ENCODE measurements around the gene FIBCD1.

The FIBCD1 gene

GRCh38 chr9:130933114-130934046 is 5.7 kb downstream of the FIBCD1 start:
- no peak overlapping the region for H3K27ac ChIP-seq
- TF ChIP-seq, protein P1, sequence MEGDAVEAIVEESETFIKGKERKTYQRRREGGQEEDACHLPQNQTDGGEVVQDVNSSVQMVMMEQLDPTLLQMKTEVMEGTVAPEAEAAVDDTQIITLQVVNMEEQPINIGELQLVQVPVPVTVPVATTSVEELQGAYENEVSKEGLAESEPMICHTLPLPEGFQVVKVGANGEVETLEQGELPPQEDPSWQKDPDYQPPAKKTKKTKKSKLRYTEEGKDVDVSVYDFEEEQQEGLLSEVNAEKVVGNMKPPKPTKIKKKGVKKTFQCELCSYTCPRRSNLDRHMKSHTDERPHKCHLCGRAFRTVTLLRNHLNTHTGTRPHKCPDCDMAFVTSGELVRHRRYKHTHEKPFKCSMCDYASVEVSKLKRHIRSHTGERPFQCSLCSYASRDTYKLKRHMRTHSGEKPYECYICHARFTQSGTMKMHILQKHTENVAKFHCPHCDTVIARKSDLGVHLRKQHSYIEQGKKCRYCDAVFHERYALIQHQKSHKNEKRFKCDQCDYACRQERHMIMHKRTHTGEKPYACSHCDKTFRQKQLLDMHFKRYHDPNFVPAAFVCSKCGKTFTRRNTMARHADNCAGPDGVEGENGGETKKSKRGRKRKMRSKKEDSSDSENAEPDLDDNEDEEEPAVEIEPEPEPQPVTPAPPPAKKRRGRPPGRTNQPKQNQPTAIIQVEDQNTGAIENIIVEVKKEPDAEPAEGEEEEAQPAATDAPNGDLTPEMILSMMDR (conservative IDR thresholded peaks at IDR 0.05), result no peak
- no peak for TF ChIP-seq ZFX (IDR thresholded peaks at IDR 0.05)

DNA sequence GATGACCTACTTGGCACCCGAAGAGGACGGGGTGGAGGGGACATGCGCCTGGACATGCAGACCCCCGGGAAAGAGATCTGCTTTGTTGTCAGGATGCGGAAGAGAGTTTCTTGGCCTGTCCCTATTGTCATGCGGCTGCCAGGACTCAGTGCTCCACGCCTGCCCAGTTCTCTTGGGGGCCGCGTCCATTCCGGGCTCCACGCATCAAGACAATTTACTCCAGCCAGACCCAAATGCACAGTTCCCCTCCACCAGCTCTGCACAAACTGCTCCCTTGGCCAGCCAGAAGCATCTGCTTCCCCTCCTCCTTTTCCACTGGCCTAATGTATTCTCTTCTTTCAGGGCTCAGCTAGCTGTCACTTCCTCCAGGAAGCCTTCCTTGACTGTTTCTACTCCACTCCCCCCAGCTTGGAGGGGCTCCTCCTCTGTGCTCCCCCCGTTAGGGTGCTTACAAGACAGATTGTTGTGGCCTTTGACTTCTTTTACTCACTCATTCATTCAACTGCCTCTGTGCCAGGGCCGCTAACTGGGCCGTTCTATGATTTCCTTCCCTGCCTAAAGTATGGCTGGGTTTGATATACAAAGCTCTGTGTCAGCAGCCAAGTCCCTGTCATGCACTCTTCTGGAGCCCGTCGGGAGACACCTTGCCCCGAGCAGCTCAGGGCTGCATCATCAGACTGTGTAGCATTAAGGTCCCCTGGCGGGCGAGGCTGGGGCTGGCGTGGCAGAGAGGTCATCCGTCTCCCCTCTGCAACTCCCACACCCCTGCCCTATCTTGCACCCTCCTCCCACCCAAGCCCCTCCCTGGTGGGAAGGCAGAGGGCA is 6.6 kb downstream of the FIBCD1 start:
- TF ChIP-seq, protein P1 (conservative IDR thresholded peaks at IDR 0.05), result no peak
- TF ChIP-seq ZFX (IDR thresholded peaks at IDR 0.05), result no peak
- H3K27ac ChIP-seq, result no peak overlapping the region

- no peak for TF ChIP-seq ZFX (IDR thresholded peaks at IDR 0.05)
- H3K27ac ChIP-seq, result no peak overlapping the region
These were observed 7.4 kb downstream of the FIBCD1 start for GRCh38 chr9:130931508-130932254.

DNA sequence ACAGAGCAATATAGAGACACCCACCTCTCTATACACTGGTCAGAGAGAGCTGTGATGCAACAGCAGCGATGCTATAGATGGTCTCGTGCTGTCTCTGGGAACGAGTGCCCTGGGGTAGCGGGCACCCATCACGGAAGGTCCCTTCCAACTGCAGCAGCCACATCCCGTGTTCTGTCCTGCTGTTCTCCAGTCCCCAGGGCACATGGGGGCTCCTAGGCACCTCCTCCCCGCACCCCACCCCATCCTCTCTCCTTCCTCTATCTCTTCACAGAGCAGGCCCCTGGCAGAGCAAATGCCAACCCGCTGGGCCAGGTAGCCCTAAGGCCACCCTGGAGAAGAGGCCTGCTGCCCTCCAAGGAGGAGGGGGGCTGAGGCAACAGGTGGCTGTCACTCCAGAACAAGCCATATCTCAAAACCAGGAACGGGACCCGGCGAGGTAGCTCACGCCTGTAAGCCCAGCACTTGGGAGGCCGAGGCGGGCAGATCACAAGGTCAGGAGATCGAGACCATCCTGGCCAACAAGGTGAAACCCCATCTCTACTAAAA is 8.2 kb downstream of the FIBCD1 start:
- no peak overlapping the region for H3K27ac ChIP-seq
- TF ChIP-seq ZFX (IDR thresholded peaks at IDR 0.05), result no peak
- TF ChIP-seq, protein P1 (conservative IDR thresholded peaks at IDR 0.05), result no peak

- H3K27ac ChIP-seq, result no peak overlapping the region
- TF ChIP-seq, protein P1 (conservative IDR thresholded peaks at IDR 0.05), result no peak
- TF ChIP-seq ZFX (IDR thresholded peaks at IDR 0.05), result no peak
These were observed 8.8 kb downstream of the FIBCD1 start for GRCh38 chr9:130930132-130930803.

- TF ChIP-seq ZFX (IDR thresholded peaks at IDR 0.05), result no peak
- TF ChIP-seq, protein P1 (conservative IDR thresholded peaks at IDR 0.05), result no peak
- no peak overlapping the region for H3K27ac ChIP-seq
These were observed 9.4 kb downstream of the FIBCD1 start for GRCh38 chr9:130929571-130930038.

Measured in C4-2B (cell line).